ENCODE results near the gene ADAM30.
"Not testable (repeated sequence)": the region's sequence is repeated elsewhere in the genome, so short reads cannot be mapped to it uniquely, and the experiment has no call there.

ADAM30 gene

GRCh38 chr1:119873135-119874015, 22.9 kb downstream of the ADAM30 start:
- DNase-seq (ENCODE audit: low spot score): no peak

- DNase-seq (ENCODE audit: low spot score): no peak
These were observed 24.4 kb downstream of the ADAM30 start for GRCh38 chr1:119871881-119872280.

- DNase-seq (ENCODE audit: low spot score): peak; percentile 68
These were observed 25.3 kb downstream of the ADAM30 start for GRCh38 chr1:119870917-119871596.

- DNase-seq (ENCODE audit: low spot score): no peak
These were observed 26.3 kb downstream of the ADAM30 start for GRCh38 chr1:119869995-119870394.

- DNase-seq (ENCODE audit: low spot score): no peak
These were observed 28.1 kb downstream of the ADAM30 start for GRCh38 chr1:119868176-119868575.

- no peak for DNase-seq (ENCODE audit: low spot score)
These were observed 29.9 kb downstream of the ADAM30 start for GRCh38 chr1:119866451-119866850.

- no peak for DNase-seq (ENCODE audit: low spot score)
These were observed 30.7 kb downstream of the ADAM30 start for GRCh38 chr1:119865627-119866026.

- no peak for DNase-seq (ENCODE audit: low spot score)
These were observed 34.0 kb downstream of the ADAM30 start for GRCh38 chr1:119862276-119862675.

GRCh38 chr1:119861547-119861946, 34.8 kb downstream of the ADAM30 start:
- no peak for DNase-seq (ENCODE audit: low spot score)

- peak; percentile 43 for DNase-seq (ENCODE audit: low spot score)
These were observed 36.7 kb downstream of the ADAM30 start for GRCh38 chr1:119859647-119860046.

GRCh38 chr1:119858556-119859214, 37.6 kb downstream of the ADAM30 start:
- not testable (repeated sequence) for DNase-seq (ENCODE audit: low spot score)

GRCh38 chr1:119858126-119858525, 38.2 kb downstream of the ADAM30 start:
- no peak for DNase-seq (ENCODE audit: low spot score)

GRCh38 chr1:119853155-119853554, 43.2 kb downstream of the ADAM30 start:
- no peak for DNase-seq (ENCODE audit: low spot score)

GRCh38 chr1:119844206-119844605, 52.1 kb downstream of the ADAM30 start:
- DNase-seq (ENCODE audit: low spot score): not testable (repeated sequence)
